ENCODE measurements around the gene PLEK. TPM values are rescaled to one million over a fixed set of nuclear protein-coding genes. Genes with fewer than 3 reads are reported as not detected.

Gene PLEK
- total RNA-seq, 3 donors from 2014 or later (not counting 1 experiment from before 2014, with no cell fraction given): 307 to 368 (median 333) TPM

DNA sequence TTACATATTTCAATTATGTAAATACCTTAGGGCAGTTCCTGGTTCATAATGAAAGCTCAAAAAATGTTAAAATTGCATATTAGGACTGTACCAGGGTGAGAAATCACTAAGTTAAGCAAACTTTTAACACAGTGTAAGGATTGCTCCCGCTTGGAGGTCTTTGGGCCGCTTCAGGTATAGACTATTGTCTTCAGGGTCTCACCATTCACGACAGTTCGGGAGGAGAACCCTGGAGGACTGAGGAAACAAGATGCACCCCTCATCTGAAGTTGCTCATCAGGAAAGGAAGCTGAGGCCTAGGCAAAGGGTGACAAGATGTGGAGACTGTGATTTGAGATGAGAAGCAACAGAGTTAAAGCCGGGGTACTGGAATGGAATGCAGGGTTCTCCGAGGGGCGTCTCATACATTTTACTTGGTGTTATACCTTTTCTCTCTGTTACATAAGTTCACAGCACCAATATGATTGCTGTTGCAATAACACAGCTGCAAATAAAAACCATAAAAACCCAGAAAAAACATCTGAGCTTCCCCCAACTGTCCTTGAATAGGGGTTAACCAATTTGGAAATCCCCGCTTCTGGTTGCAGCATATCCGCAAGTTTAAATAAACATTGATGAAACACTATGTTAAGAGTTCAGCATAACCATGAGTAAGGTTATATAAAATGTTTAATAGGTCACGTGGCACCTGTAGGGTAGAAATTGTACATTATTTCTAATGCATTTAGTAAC lies 61.9 kb downstream of the PLEK start:
- Mint-ChIP-seq H3K9me3 (no peaks in the 10 kb centered on the region), H3K27ac (peak overlapping the region; percentile 73 to 80), H3K36me3 (no peaks in the 10 kb centered on the region), H3K4me1 (peaks cover 22 to 26% of the 10 kb centered on the region in 2 donors), H3K4me3 (peak overlapping the region; percentile 32), H3K27me3 (ENCODE audit: low read depth in 2 of 2) (no peaks in the 10 kb centered on the region)
- Histone ChIP-seq H3K4me1 (ENCODE audit: control insufficient read depth, insufficient read depth, low read length) (peaks cover 42% of the 10 kb centered on the region), H3K9me3 (ENCODE audit: control insufficient read depth, insufficient read depth, low read length) (no peaks in the 10 kb centered on the region), H3K27ac (ENCODE audit: low read length) (peak overlapping the region; percentile 46), H3K4me3 (ENCODE audit: low read length) (no peak overlapping the region), H3K36me3 (ENCODE audit: control insufficient read depth, insufficient read depth, low read length) (no peaks in the 10 kb centered on the region), H3K27me3 (ENCODE audit: control insufficient read depth, insufficient read depth, low read length) (no peaks in the 10 kb centered on the region)
- intact Hi-C loops (cut with micrococcal nuclease): no loop called here
- WGBS (ENCODE audit: insufficient coverage): 41% methylated on average over 9 of the region's 10 CpGs
- TF ChIP-seq, protein P1, sequence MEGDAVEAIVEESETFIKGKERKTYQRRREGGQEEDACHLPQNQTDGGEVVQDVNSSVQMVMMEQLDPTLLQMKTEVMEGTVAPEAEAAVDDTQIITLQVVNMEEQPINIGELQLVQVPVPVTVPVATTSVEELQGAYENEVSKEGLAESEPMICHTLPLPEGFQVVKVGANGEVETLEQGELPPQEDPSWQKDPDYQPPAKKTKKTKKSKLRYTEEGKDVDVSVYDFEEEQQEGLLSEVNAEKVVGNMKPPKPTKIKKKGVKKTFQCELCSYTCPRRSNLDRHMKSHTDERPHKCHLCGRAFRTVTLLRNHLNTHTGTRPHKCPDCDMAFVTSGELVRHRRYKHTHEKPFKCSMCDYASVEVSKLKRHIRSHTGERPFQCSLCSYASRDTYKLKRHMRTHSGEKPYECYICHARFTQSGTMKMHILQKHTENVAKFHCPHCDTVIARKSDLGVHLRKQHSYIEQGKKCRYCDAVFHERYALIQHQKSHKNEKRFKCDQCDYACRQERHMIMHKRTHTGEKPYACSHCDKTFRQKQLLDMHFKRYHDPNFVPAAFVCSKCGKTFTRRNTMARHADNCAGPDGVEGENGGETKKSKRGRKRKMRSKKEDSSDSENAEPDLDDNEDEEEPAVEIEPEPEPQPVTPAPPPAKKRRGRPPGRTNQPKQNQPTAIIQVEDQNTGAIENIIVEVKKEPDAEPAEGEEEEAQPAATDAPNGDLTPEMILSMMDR (IDR thresholded peaks at IDR 0.05): no peak
- peak in 1 of 2 donors; percentile 73 for DNase-seq
- ATAC-seq: peak; percentile 52 to 66 (median 66)

DNA sequence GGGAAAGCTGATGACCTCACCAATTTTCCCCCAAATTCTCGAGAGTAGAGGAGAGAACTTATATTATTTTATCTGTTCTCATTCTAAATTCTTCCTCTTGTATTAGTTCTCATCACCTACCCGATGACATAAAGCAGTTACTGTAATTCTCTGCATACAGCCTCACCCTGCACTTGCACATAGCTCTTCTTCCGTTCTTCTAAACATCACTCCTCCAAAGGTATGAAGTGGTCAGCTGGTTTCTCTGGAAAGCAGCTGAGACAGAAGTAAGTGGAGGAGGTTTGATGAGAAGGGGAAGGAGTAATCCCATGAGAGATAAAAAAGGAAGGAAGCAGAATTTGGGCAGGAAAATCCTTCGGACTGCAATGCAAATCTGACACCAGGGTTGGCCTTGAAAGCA lies 63.0 kb downstream of the PLEK start:
- Mint-ChIP-seq H3K4me3 (no peak overlapping the region), H3K36me3 (no peaks in the 10 kb centered on the region)

DNA sequence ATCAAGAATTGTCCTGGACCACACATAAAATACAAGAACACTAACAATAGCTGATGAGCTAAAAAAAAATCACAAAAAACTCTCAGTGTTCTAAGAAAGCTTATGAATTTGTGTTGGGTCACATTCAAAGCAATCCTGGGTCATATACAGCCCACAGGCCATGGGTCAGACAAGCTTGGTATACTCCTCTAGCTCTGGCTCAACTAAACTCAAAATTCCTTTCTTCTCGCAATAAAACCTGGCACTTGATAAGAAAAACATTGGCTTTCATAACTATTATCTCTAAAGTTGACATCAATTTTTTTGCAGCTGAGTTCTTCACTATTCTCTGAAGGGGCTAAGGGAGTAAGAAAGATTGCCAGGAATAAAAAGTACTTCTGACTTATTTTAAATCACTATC lies 63.7 kb downstream of the PLEK start:
- intact Hi-C loops (cut with micrococcal nuclease): no loop called here
- peaks cover 49% of the 10 kb centered on the region for H3K4me1 ChIP-seq (ENCODE audit: control insufficient read depth, insufficient read depth, low read length)
- WGBS (ENCODE audit: insufficient coverage): 100% methylated on average over 1 of the region's 1 CpG
- H3K27me3 ChIP-seq (ENCODE audit: control insufficient read depth, insufficient read depth, low read length): no peaks in the 10 kb centered on the region
- TF ChIP-seq, protein P1 (IDR thresholded peaks at IDR 0.05): no peak
- Mint-ChIP-seq H3K9me3 (no peaks in the 10 kb centered on the region), H3K27ac (peak overlapping the region in 1 of 2 donors; percentile 57), H3K4me1 (peaks cover 29 to 30% of the 10 kb centered on the region in 2 donors), H3K27me3 (ENCODE audit: low read depth in 2 of 2) (no peaks in the 10 kb centered on the region), H3K4me3 (no peak overlapping the region), H3K36me3 (no peaks in the 10 kb centered on the region)
- H3K27ac ChIP-seq (ENCODE audit: low read length): no peak overlapping the region
- no peaks in the 10 kb centered on the region for H3K9me3 ChIP-seq (ENCODE audit: control insufficient read depth, insufficient read depth, low read length)
- no peaks in the 10 kb centered on the region for H3K36me3 ChIP-seq (ENCODE audit: control insufficient read depth, insufficient read depth, low read length)
- ATAC-seq (no peak), DNase-seq (no peak)
- H3K4me3 ChIP-seq (ENCODE audit: low read length): no peak overlapping the region

More for the DNA sequence above, 63.0 kb downstream of the PLEK start:
- no peak overlapping the region for H3K4me3 ChIP-seq (ENCODE audit: low read length)
- H3K27ac ChIP-seq (ENCODE audit: low read length): no peak overlapping the region
- H3K27ac Mint-ChIP-seq: peak overlapping the region in 1 of 2 donors; percentile 57
- peaks cover 52% of the 10 kb centered on the region for H3K4me1 ChIP-seq (ENCODE audit: control insufficient read depth, insufficient read depth, low read length)
- DNase-seq: no peak
- H3K27me3 ChIP-seq (ENCODE audit: control insufficient read depth, insufficient read depth, low read length): no peaks in the 10 kb centered on the region
- H3K4me1 Mint-ChIP-seq: peaks cover 29 to 30% of the 10 kb centered on the region in 2 donors
- no peaks in the 10 kb centered on the region for H3K36me3 ChIP-seq (ENCODE audit: control insufficient read depth, insufficient read depth, low read length)
- no peaks in the 10 kb centered on the region for H3K27me3 Mint-ChIP-seq (ENCODE audit: low read depth in 2 of 2)
- WGBS (ENCODE audit: insufficient coverage): 75% methylated on average over 2 of the region's 4 CpGs
- TF ChIP-seq, protein P1 (IDR thresholded peaks at IDR 0.05): no peak
- ATAC-seq: no peak
- H3K9me3 ChIP-seq (ENCODE audit: control insufficient read depth, insufficient read depth, low read length): no peaks in the 10 kb centered on the region
- intact Hi-C loops (cut with micrococcal nuclease): no loop called here
- no peaks in the 10 kb centered on the region for H3K9me3 Mint-ChIP-seq

All from natural killer cell (primary cell).